ENCODE data around the gene TRPM7. TPM values are rescaled to one million over a fixed set of nuclear protein-coding genes. Genes with fewer than 3 reads are reported as not detected.
"Not testable (repeated sequence)": the region's sequence is repeated elsewhere in the genome, so short reads cannot be mapped to it uniquely, and the experiment has no call there.

TRPM7 gene
- total RNA-seq, 1 experiment from 2014 or later: 35.1 TPM

GRCh38 chr15:50697109-50697797 is 10.7 kb upstream of the TRPM7 start:
- Histone ChIP-seq H3K14ac (ENCODE audit: insufficient read depth, low read length) (no peak overlapping the region), H2AK5ac (ENCODE audit: insufficient read length, low read length) (no peak overlapping the region), H3K79me1 (ENCODE audit: insufficient read depth, low read depth, low read length, poor library complexity, severe bottlenecking) (no peaks in the 10 kb centered on the region), H2BK5ac (ENCODE audit: insufficient read length, low read length) (no peak overlapping the region), H2BK20ac (ENCODE audit: low read depth, low read length, poor library complexity, severe bottlenecking) (no peak overlapping the region), H4K91ac (ENCODE audit: insufficient read length, low read depth, low read length) (no peak overlapping the region), H3K4me2 (ENCODE audit: insufficient read depth, insufficient read length, low read length) (no peak overlapping the region), H3K79me2 (ENCODE audit: insufficient read depth, low read length) (peaks cover 2% of the 10 kb centered on the region; the same call in 1 of the 2 replicates), H3K27me3 (ENCODE audit: insufficient read depth, low read length) (no peaks in the 10 kb centered on the region), H3T11ph (ENCODE audit: low read length) (no peak overlapping the region), H3K4ac (ENCODE audit: low read depth, low read length) (no peak overlapping the region), H4K5ac (ENCODE audit: insufficient read length, low read depth, low read length) (no peak overlapping the region), H2BK120ac (ENCODE audit: low read depth, low read length, poor library complexity, severe bottlenecking) (no peak overlapping the region), H3K27ac (ENCODE audit: insufficient read length, low read depth, low read length) (no peak overlapping the region), H3K56ac (ENCODE audit: insufficient read length, low read depth, low read length) (no peak overlapping the region), H2BK12ac (ENCODE audit: insufficient read length, low read depth, low read length) (no peak overlapping the region), H3K23me2 (ENCODE audit: insufficient read length, low read depth, low read length, poor library complexity, severe bottlenecking) (no peaks in the 10 kb centered on the region), H3K23ac (ENCODE audit: insufficient read length, low read depth, low read length) (no peak overlapping the region), H2AFZ (ENCODE audit: low read length) (no peak overlapping the region), H3K9ac (ENCODE audit: extremely low read depth, insufficient read length, low read length) (no peak overlapping the region), H3K18ac (ENCODE audit: insufficient read length, low read depth, low read length) (no peak overlapping the region), H4K20me1 (ENCODE audit: control insufficient read depth, insufficient read depth, insufficient read length) (no peaks in the 10 kb centered on the region), H4K8ac (replicated peaks; ENCODE audit: insufficient read length, low read depth, low read length) (no peak overlapping the region), H3K4me1 (ENCODE audit: insufficient read depth, low read length) (no peaks in the 10 kb centered on the region), H2BK15ac (ENCODE audit: low read depth, low read length) (no peak overlapping the region), H3K9me3 (ENCODE audit: control insufficient read depth, low read depth, low read length) (no peaks in the 10 kb centered on the region)
- Mint-ChIP-seq H3K4me1 (no peaks in the 10 kb centered on the region), H3K27me3 (ENCODE audit: low read depth) (no peaks in the 10 kb centered on the region), H3K36me3 (ENCODE audit: insufficient read depth in 1 of 3, low read depth in 3 of 3) (peaks cover 0 to 2% (median 0%) of the 10 kb centered on the region in 3 experiments; a peak in 1 of 7 replicates), H3K4me3 (no peak overlapping the region), H3K9me3 (no peaks in the 10 kb centered on the region), H3K27ac (no peak overlapping the region)
- WGBS (ENCODE audit: extremely low coverage, insufficient read length, low lambda C conversion rate): no CpG with 5 or more reads among the region's 4 CpGs
- TF ChIP-seq CTCF (conservative IDR thresholded peaks at IDR 0.05): no peak
- no peak for DNase-seq

GRCh38 chr15:50694634-50695165 is 8.1 kb upstream of the TRPM7 start:
- H3K27me3 ChIP-seq (ENCODE audit: insufficient read depth, low read length); H3K23ac ChIP-seq (ENCODE audit: insufficient read length, low read depth, low read length); H3K14ac ChIP-seq (ENCODE audit: insufficient read depth, low read length); H3K23me2 ChIP-seq (ENCODE audit: insufficient read length, low read depth, low read length, poor library complexity, severe bottlenecking); H2BK15ac ChIP-seq (ENCODE audit: low read depth, low read length); H3K27ac Mint-ChIP-seq; H3K79me2 ChIP-seq (ENCODE audit: insufficient read depth, low read length); H3K9ac ChIP-seq (ENCODE audit: extremely low read depth, insufficient read length, low read length); H2BK20ac ChIP-seq (ENCODE audit: low read depth, low read length, poor library complexity, severe bottlenecking); H4K8ac ChIP-seq (replicated peaks; ENCODE audit: insufficient read length, low read depth, low read length); H2BK5ac ChIP-seq (ENCODE audit: insufficient read length, low read length); H4K20me1 ChIP-seq (ENCODE audit: control insufficient read depth, insufficient read depth, insufficient read length); H3K56ac ChIP-seq (ENCODE audit: insufficient read length, low read depth, low read length); H3K18ac ChIP-seq (ENCODE audit: insufficient read length, low read depth, low read length); H2AFZ ChIP-seq (ENCODE audit: low read length); H3K27me3 Mint-ChIP-seq (ENCODE audit: low read depth); H4K5ac ChIP-seq (ENCODE audit: insufficient read length, low read depth, low read length); H3K36me3 Mint-ChIP-seq (ENCODE audit: insufficient read depth in 1 of 3, low read depth in 3 of 3); H3K27ac ChIP-seq (ENCODE audit: insufficient read length, low read depth, low read length); H3K4me1 ChIP-seq (ENCODE audit: insufficient read depth, low read length); H3T11ph ChIP-seq (ENCODE audit: low read length); H4K91ac ChIP-seq (ENCODE audit: insufficient read length, low read depth, low read length); H2BK120ac ChIP-seq (ENCODE audit: low read depth, low read length, poor library complexity, severe bottlenecking); H3K9me3 Mint-ChIP-seq; H3K79me1 ChIP-seq (ENCODE audit: insufficient read depth, low read depth, low read length, poor library complexity, severe bottlenecking); H3K4ac ChIP-seq (ENCODE audit: low read depth, low read length); H3K4me3 Mint-ChIP-seq; H3K4me2 ChIP-seq (ENCODE audit: insufficient read depth, insufficient read length, low read length); H3K9me3 ChIP-seq (ENCODE audit: control insufficient read depth, low read depth, low read length); DNase-seq; H2AK5ac ChIP-seq (ENCODE audit: insufficient read length, low read length); H3K4me1 Mint-ChIP-seq; H2BK12ac ChIP-seq (ENCODE audit: insufficient read length, low read depth, low read length): not testable (repeated sequence)
- WGBS (ENCODE audit: extremely low coverage, insufficient read length, low lambda C conversion rate): no CpG with 5 or more reads among the region's 9 CpGs
